ENCODE measurements around the gene HYAL1.

HYAL1 gene

DNA sequence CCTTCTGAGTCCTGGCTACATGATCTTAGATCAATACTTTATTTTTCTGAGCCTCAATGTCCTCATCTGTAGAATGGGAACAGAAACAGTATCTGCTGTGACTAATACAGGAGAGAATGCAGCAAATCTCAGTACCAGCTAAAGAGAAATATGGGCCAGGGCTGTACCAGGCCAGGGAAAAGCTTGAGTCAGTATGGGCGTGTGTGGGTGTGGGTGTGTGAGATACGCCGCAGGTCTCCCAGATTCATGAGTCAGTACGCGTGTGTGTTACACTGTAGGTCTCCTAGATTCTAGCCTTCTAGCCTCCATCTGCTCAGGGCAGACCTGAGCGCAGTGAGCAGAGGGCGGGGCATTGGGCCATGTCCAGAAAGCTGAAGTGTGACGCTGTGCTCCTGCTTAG lies 52.2 kb downstream of the HYAL1 start:
- H3K79me2 ChIP-seq (ENCODE audit: insufficient read depth, low read length), result peaks cover 75% of the 10 kb centered on the region
- H4K20me1 ChIP-seq (ENCODE audit: insufficient read depth, low read length, poor library complexity, severe bottlenecking), result peaks cover 67% of the 10 kb centered on the region
- H3K9me3 ChIP-seq (ENCODE audit: insufficient read depth, low read depth, low read length), result no peaks in the 10 kb centered on the region
- H3K4me3 ChIP-seq (ENCODE audit: low read length, poor library complexity, severe bottlenecking), result no peak overlapping the region
- H3K4me1 ChIP-seq (ENCODE audit: insufficient read depth, low read length, poor library complexity, severe bottlenecking), result peaks cover 10% of the 10 kb centered on the region
- peaks cover 78% of the 10 kb centered on the region; the same call in 1 of the 2 replicates for H3K36me3 ChIP-seq (ENCODE audit: insufficient read depth, low read length)
- TF ChIP-seq, protein P1, sequence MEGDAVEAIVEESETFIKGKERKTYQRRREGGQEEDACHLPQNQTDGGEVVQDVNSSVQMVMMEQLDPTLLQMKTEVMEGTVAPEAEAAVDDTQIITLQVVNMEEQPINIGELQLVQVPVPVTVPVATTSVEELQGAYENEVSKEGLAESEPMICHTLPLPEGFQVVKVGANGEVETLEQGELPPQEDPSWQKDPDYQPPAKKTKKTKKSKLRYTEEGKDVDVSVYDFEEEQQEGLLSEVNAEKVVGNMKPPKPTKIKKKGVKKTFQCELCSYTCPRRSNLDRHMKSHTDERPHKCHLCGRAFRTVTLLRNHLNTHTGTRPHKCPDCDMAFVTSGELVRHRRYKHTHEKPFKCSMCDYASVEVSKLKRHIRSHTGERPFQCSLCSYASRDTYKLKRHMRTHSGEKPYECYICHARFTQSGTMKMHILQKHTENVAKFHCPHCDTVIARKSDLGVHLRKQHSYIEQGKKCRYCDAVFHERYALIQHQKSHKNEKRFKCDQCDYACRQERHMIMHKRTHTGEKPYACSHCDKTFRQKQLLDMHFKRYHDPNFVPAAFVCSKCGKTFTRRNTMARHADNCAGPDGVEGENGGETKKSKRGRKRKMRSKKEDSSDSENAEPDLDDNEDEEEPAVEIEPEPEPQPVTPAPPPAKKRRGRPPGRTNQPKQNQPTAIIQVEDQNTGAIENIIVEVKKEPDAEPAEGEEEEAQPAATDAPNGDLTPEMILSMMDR (conservative IDR thresholded peaks at IDR 0.05; ENCODE audit: low read length), result no peak
- TF ChIP-seq EZH2phosphoT487 (IDR thresholded peaks at IDR 0.05; ENCODE audit: borderline replicate concordance), result no peak
- H3K9ac ChIP-seq (ENCODE audit: low read depth, low read length, poor library complexity, severe bottlenecking), result no peak overlapping the region
- H3K27me3 ChIP-seq (ENCODE audit: insufficient read depth, low read length, poor library complexity, severe bottlenecking), result no peaks in the 10 kb centered on the region
- no peak overlapping the region for H2AFZ ChIP-seq (ENCODE audit: low read length)
- no peaks in the 10 kb centered on the region for H3K9me2 ChIP-seq (replicated peaks; ENCODE audit: low read depth, low read length)
- H3F3A ChIP-seq (ENCODE audit: low read depth), result no peaks in the 10 kb centered on the region
- H3K4me2 ChIP-seq (ENCODE audit: low read depth, low read length, poor library complexity, severe bottlenecking), result no peak overlapping the region

DNA sequence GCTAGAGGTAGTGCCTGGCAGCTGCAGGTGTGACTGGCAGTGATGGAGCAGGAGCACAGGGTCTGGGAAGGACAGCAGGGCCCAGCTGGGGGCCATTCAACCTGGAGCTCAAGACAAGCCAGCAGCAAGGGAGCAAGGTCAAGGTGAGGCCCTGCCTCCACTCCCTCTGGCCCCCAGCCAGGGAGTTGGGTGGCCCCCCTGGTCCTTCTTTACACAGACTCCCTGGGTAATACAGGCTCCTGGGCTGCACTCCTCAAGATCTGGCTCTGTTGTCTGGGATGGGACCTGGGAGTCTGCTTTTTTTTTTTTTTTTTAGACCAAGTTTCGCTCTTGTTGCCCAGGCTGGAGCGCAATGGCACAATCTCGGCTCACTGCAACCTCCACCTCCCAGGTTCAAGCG lies 52.9 kb downstream of the HYAL1 start:
- peaks cover 82% of the 10 kb centered on the region for H3K79me2 ChIP-seq (ENCODE audit: insufficient read depth, low read length)
- no peaks in the 10 kb centered on the region for H3K9me2 ChIP-seq (replicated peaks; ENCODE audit: low read depth, low read length)
- no peaks in the 10 kb centered on the region for H3K9me3 ChIP-seq (ENCODE audit: insufficient read depth, low read depth, low read length)
- no peak overlapping the region for H3K4me2 ChIP-seq (ENCODE audit: low read depth, low read length, poor library complexity, severe bottlenecking)
- no peak overlapping the region for H3K9ac ChIP-seq (ENCODE audit: low read depth, low read length, poor library complexity, severe bottlenecking)
- peaks cover 72% of the 10 kb centered on the region for H4K20me1 ChIP-seq (ENCODE audit: insufficient read depth, low read length, poor library complexity, severe bottlenecking)
- peaks cover 73% of the 10 kb centered on the region; the same call in 1 of the 2 replicates for H3K36me3 ChIP-seq (ENCODE audit: insufficient read depth, low read length)
- H2AFZ ChIP-seq (ENCODE audit: low read length), result no peak overlapping the region
- H3K4me3 ChIP-seq (ENCODE audit: low read length, poor library complexity, severe bottlenecking), result no peak overlapping the region
- H3K27me3 ChIP-seq (ENCODE audit: insufficient read depth, low read length, poor library complexity, severe bottlenecking), result no peaks in the 10 kb centered on the region
- no peak for TF ChIP-seq EZH2phosphoT487 (IDR thresholded peaks at IDR 0.05; ENCODE audit: borderline replicate concordance)
- TF ChIP-seq, protein P1 (conservative IDR thresholded peaks at IDR 0.05; ENCODE audit: low read length), result no peak
- H3F3A ChIP-seq (ENCODE audit: low read depth), result no peaks in the 10 kb centered on the region
- peaks cover 16% of the 10 kb centered on the region for H3K4me1 ChIP-seq (ENCODE audit: insufficient read depth, low read length, poor library complexity, severe bottlenecking)
